Cardiac muscle cell (in vitro differentiated cells and primary cell): ENCODE data around the gene RNF40. TPM values are rescaled to one million over a fixed set of nuclear protein-coding genes. Genes with fewer than 3 reads are reported as not detected.

Experiments used
- DNase-seq, 2 donors: peaks; one replicate each; pipeline versions ENCODE4 v3.0.0 to v3.0.0-alpha.2; 2010 to 2017; ENCODE audit warnings: low read depth in 1 of 2, low spot score in 1 of 2
- H3K27ac ChIP-seq: fragments of 200-600 bp; sonication (generic); 2 replicates; pipeline ENCODE4 v1.5.1; 2016
- H3K27me3 ChIP-seq: fragments of 200-600 bp; sonication (generic); 2 replicates; pipeline ENCODE4 v1.6.0; 2016; ENCODE audit warnings: control low read depth
- H3K36me3 ChIP-seq: fragments of 200-600 bp; sonication (generic); 2 replicates; pipeline ENCODE4 v1.5.1; 2016; ENCODE audit warnings: control low read depth
- H3K4me1 ChIP-seq: fragments of 200-600 bp; sonication (generic); 2 replicates; pipeline ENCODE4 v1.8.1; 2017; ENCODE audit warnings: low read depth, mild to moderate bottlenecking, mixed run types
- H3K4me3 ChIP-seq: fragments of 200-600 bp; sonication (generic); 2 replicates; pipeline ENCODE4 v1.5.1; 2016; ENCODE audit warnings: mild to moderate bottlenecking
- H3K9me3 ChIP-seq: fragments of 200-600 bp; sonication (generic); 2 replicates; pipeline ENCODE4 v1.5.1; 2017; ENCODE audit warnings: low read depth, mild to moderate bottlenecking, control low read depth
- CTCF ChIP-seq: IDR thresholded peaks from 2 replicates; pipeline ENCODE4 v1.5.1; 2012; ENCODE audit warnings: low read depth, mild to moderate bottlenecking, low read length
- polyA plus RNA-seq: library from polyadenylated mRNA; unstranded; fragments of >200 nt; fragmentation: Nextera tagmentation; extraction: Ambion mirVana; gene quantifications from 2 replicates; pipeline ENCODE4 v1.2.1, GENCODE V29; 2016
- total RNA-seq: library from RNA; depleted of rRNA; stranded (reverse); fragments of >200 nt; gene quantifications from 2 replicates; pipeline ENCODE4 v1.2.3, GENCODE V29; 2016

The RNF40 gene
- total and polyA plus RNA-seq, 2 experiments from 2014 or later: 76.3 to 104 TPM

- DNase-seq: peak; percentile 47 to 61
- Histone ChIP-seq H3K27me3 (no peaks in the 10 kb centered on the region), H3K4me1 (no peaks in the 10 kb centered on the region), H3K36me3 (peaks cover 25% of the 10 kb centered on the region), H3K4me3 (peak overlapping the region; percentile 87), H3K9me3 (no peaks in the 10 kb centered on the region), H3K27ac (peak overlapping the region; percentile 81)
- no peak for TF ChIP-seq CTCF
Measured at GRCh38 chr16:30748634-30749445, 13.3 kb upstream of the RNF40 start.

- H3K27me3 ChIP-seq: no peaks in the 10 kb centered on the region
- peaks cover 22% of the 10 kb centered on the region for H3K36me3 ChIP-seq
- H3K4me1 ChIP-seq: no peaks in the 10 kb centered on the region
- H3K4me3 ChIP-seq: no peak overlapping the region
- TF ChIP-seq CTCF: no peak
- H3K27ac ChIP-seq: no peak overlapping the region
- DNase-seq: no peak
- no peaks in the 10 kb centered on the region for H3K9me3 ChIP-seq
Measured at GRCh38 chr16:30750201-30750600, 11.9 kb upstream of the RNF40 start.

- Histone ChIP-seq H3K4me1 (no peaks in the 10 kb centered on the region), H3K27ac (no peak overlapping the region), H3K27me3 (no peaks in the 10 kb centered on the region), H3K36me3 (peaks cover 22% of the 10 kb centered on the region), H3K9me3 (no peaks in the 10 kb centered on the region), H3K4me3 (no peak overlapping the region)
- DNase-seq: no peak
- no peak for TF ChIP-seq CTCF
Measured at GRCh38 chr16:30750876-30751465, 11.2 kb upstream of the RNF40 start.

GRCh38 chr16:30753596-30753995, 8.5 kb upstream of the RNF40 start:
- no peaks in the 10 kb centered on the region for H3K27me3 ChIP-seq
- H3K27ac ChIP-seq: no peak overlapping the region
- TF ChIP-seq CTCF: no peak
- peaks cover 25% of the 10 kb centered on the region for H3K36me3 ChIP-seq
- DNase-seq: no peak
- H3K4me1 ChIP-seq: no peaks in the 10 kb centered on the region
- H3K9me3 ChIP-seq: no peaks in the 10 kb centered on the region
- H3K4me3 ChIP-seq: no peak overlapping the region

GRCh38 chr16:30755955-30756780, 6.0 kb upstream of the RNF40 start:
- Histone ChIP-seq H3K4me1 (no peaks in the 10 kb centered on the region), H3K36me3 (peaks cover 25% of the 10 kb centered on the region), H3K9me3 (no peaks in the 10 kb centered on the region), H3K27ac (no peak overlapping the region), H3K4me3 (no peak overlapping the region), H3K27me3 (no peaks in the 10 kb centered on the region)
- DNase-seq: no peak
- no peak for TF ChIP-seq CTCF
